Measurements from ENCODE around the gene STK11. TPM values are rescaled to one million over a fixed set of nuclear protein-coding genes. Genes with fewer than 3 reads are reported as not detected.

The STK11 gene
- total RNA-seq, 1 experiment from 2014 or later, result 116 TPM

DNA sequence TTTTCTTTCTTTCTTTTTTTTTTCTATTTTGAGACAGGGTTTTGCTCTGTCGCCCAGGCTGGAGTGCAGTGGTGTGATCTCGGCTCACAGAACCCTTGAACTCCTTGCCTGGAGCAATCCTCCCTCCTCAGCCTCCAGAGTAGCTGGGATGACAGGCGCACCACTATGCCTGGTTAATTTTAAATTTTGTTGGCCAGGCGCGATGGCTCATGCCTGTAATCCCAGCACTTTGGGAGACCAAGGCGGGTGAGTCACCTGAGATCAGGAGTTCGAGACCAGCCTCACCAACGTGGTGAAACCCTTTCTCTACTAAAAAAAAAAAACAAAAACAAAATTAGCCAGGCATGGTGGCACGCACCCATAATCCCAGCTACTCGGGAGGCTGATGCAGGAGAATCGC, 22.9 kb upstream of the STK11 start:
- peak overlapping the region; percentile 72 for H3K27ac ChIP-seq (ENCODE audit: low read length)
- no TSS peak for BruUV-seq (replicated peaks)

DNA sequence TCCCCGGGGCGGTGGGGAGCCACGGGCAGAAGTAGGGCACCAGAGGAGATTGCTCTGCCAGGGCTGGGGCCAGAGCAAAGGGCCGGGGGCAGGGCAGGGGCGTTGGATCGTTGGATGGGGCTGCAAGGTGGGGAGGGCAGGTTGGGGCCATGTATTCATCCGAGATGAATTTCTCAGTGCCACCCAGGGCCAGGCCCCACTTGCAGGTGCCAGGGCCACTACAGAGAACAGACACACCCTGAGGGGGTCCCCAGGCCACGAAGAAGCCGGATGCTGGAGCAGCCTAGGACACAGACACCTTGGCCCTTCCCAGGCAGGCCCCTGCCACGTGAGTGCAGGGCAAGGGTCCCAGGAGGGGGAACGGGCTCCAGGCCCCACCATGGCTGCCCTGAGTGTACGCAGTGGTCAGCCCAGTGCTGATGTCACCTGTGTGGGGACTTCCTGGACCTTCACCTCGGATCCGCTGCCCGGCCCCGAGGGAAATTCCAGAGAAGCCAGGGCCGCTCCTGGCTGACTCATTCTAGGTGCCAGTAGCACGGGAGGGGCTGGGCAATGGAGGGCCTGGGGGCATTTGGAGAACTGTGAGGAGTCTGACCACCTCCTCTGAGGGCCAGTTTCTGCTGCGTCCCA, 21.9 kb upstream of the STK11 start:
- TF ChIP-seq POLR2AphosphoS5 (IDR thresholded peaks at IDR 0.05; ENCODE audit: low read depth, low read length) (peak; percentile 46; the same call in 1 of the 2 replicates), SIN3A (IDR thresholded peaks at IDR 0.05; ENCODE audit: borderline replicate concordance, insufficient read depth, low read depth, low read length) (no peak)
- Histone ChIP-seq H3K9me3 (ENCODE audit: control insufficient read depth, insufficient read depth, low read depth, low read length) (no peaks in the 10 kb centered on the region), H3K4me1 (ENCODE audit: control insufficient read depth, insufficient read depth, low read length) (peaks cover 48% of the 10 kb centered on the region), H3K36me3 (ENCODE audit: control insufficient read depth, insufficient read depth, low read length) (no peaks in the 10 kb centered on the region), H3K27ac (ENCODE audit: low read length) (peak overlapping the region; percentile 72), H3K27me3 (ENCODE audit: control insufficient read depth, insufficient read depth, low read length) (no peaks in the 10 kb centered on the region), H3K4me3 (ENCODE audit: low read depth in 2 of 2, low read length in 2 of 2) (no peak overlapping the region)
- ChIA-PET POLR2A (no interaction called here), CTCF (interaction anchor here (0.5 kb wide), 1 partner anchor 11 kb away, joined by 6 read pairs; no protein-coding TSS in a partner anchor)
- BruUV-seq (replicated peaks), result no TSS peak
- intact Hi-C loops (cut with micrococcal nuclease; ENCODE audit: unreplicated experiment), result no loop called here
- DNase-seq (ENCODE audit: low read depth, low spot score) (no peak), ATAC-seq (peak; percentile 90)
- in situ Hi-C loops (cut with HindIII; ENCODE audit: low pct_unique_long_range_greater_than_20kb, low sequenced_read_pairs), result no loop called here

More for the DNA sequence above, 22.9 kb upstream of the STK11 start:
- CTCF ChIA-PET, result no interaction called here
- ATAC-seq (no peak), DNase-seq (ENCODE audit: low read depth, low spot score) (no peak)
- in situ Hi-C loops (cut with HindIII; ENCODE audit: low pct_unique_long_range_greater_than_20kb, low sequenced_read_pairs), result no loop called here
- POLR2A ChIA-PET, result no interaction called here
- intact Hi-C loops (cut with micrococcal nuclease; ENCODE audit: unreplicated experiment), result no loop called here
- Histone ChIP-seq H3K9me3 (ENCODE audit: control insufficient read depth, insufficient read depth, low read depth, low read length) (no peaks in the 10 kb centered on the region), H3K4me3 (ENCODE audit: low read depth in 2 of 2, low read length in 2 of 2) (no peak overlapping the region), H3K27me3 (ENCODE audit: control insufficient read depth, insufficient read depth, low read length) (no peaks in the 10 kb centered on the region), H3K36me3 (ENCODE audit: control insufficient read depth, insufficient read depth, low read length) (no peaks in the 10 kb centered on the region), H3K4me1 (ENCODE audit: control insufficient read depth, insufficient read depth, low read length) (peaks cover 51% of the 10 kb centered on the region)
- TF ChIP-seq, protein P1, sequence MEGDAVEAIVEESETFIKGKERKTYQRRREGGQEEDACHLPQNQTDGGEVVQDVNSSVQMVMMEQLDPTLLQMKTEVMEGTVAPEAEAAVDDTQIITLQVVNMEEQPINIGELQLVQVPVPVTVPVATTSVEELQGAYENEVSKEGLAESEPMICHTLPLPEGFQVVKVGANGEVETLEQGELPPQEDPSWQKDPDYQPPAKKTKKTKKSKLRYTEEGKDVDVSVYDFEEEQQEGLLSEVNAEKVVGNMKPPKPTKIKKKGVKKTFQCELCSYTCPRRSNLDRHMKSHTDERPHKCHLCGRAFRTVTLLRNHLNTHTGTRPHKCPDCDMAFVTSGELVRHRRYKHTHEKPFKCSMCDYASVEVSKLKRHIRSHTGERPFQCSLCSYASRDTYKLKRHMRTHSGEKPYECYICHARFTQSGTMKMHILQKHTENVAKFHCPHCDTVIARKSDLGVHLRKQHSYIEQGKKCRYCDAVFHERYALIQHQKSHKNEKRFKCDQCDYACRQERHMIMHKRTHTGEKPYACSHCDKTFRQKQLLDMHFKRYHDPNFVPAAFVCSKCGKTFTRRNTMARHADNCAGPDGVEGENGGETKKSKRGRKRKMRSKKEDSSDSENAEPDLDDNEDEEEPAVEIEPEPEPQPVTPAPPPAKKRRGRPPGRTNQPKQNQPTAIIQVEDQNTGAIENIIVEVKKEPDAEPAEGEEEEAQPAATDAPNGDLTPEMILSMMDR (IDR thresholded peaks at IDR 0.05), result no peak
- no peak for TF ChIP-seq POLR2AphosphoS5 (IDR thresholded peaks at IDR 0.05; ENCODE audit: low read depth, low read length)
- TF ChIP-seq, protein P2, sequence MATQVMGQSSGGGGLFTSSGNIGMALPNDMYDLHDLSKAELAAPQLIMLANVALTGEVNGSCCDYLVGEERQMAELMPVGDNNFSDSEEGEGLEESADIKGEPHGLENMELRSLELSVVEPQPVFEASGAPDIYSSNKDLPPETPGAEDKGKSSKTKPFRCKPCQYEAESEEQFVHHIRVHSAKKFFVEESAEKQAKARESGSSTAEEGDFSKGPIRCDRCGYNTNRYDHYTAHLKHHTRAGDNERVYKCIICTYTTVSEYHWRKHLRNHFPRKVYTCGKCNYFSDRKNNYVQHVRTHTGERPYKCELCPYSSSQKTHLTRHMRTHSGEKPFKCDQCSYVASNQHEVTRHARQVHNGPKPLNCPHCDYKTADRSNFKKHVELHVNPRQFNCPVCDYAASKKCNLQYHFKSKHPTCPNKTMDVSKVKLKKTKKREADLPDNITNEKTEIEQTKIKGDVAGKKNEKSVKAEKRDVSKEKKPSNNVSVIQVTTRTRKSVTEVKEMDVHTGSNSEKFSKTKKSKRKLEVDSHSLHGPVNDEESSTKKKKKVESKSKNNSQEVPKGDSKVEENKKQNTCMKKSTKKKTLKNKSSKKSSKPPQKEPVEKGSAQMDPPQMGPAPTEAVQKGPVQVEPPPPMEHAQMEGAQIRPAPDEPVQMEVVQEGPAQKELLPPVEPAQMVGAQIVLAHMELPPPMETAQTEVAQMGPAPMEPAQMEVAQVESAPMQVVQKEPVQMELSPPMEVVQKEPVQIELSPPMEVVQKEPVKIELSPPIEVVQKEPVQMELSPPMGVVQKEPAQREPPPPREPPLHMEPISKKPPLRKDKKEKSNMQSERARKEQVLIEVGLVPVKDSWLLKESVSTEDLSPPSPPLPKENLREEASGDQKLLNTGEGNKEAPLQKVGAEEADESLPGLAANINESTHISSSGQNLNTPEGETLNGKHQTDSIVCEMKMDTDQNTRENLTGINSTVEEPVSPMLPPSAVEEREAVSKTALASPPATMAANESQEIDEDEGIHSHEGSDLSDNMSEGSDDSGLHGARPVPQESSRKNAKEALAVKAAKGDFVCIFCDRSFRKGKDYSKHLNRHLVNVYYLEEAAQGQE (IDR thresholded peaks at IDR 0.05; ENCODE audit: insufficient read depth in 1 of 2, low read depth in 2 of 2, low read length in 1 of 2), result no peak
- TF ChIP-seq SIN3A (IDR thresholded peaks at IDR 0.05; ENCODE audit: borderline replicate concordance, insufficient read depth, low read depth, low read length), result no peak
- TF ChIP-seq TCF7L2 (IDR thresholded peaks at IDR 0.05; ENCODE audit: low read depth, low read length), result no peak

DNA sequence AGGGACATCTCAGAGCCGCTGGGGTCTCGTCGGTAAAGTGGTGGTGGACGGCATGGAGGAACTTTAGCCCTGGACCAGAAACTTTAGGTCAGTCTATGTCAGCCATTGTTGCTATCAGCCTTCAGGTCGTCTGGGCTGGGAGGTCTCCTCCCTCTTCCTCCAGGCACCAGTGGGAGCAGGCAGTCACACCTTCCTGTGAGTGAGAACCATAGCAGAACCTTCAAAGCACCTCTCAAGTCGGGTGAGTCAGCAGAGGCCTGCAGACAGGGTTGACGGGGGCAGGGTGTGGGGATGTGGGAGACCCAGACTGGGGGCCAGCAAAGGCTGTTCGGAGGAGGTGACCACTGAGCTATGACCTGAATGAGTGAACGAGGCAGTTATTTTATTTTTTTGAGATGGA, 16.2 kb upstream of the STK11 start:
- Histone ChIP-seq H3K4me1 (ENCODE audit: control insufficient read depth, insufficient read depth, low read length) (peaks cover 7% of the 10 kb centered on the region), H3K4me3 (ENCODE audit: low read depth in 2 of 2, low read length in 2 of 2) (no peak overlapping the region), H3K27ac (ENCODE audit: low read length) (peak overlapping the region; percentile 69), H3K9me3 (ENCODE audit: control insufficient read depth, insufficient read depth, low read depth, low read length) (no peaks in the 10 kb centered on the region), H3K36me3 (ENCODE audit: control insufficient read depth, insufficient read depth, low read length) (no peaks in the 10 kb centered on the region), H3K27me3 (ENCODE audit: control insufficient read depth, insufficient read depth, low read length) (no peaks in the 10 kb centered on the region)
- in situ Hi-C loops (cut with HindIII; ENCODE audit: low pct_unique_long_range_greater_than_20kb, low sequenced_read_pairs) (no loop called here), intact Hi-C loops (cut with micrococcal nuclease; ENCODE audit: unreplicated experiment) (no loop called here)
- ChIA-PET CTCF (no interaction called here), POLR2A (no interaction called here)
- DNase-seq (ENCODE audit: low read depth, low spot score), result no peak
- peak; percentile 48; the same call in 1 of the 2 replicates for ATAC-seq
- no TSS peak for BruUV-seq (replicated peaks)
- TF ChIP-seq, protein P2 (IDR thresholded peaks at IDR 0.05; ENCODE audit: insufficient read depth in 1 of 2, low read depth in 2 of 2, low read length in 1 of 2), result no peak
- TF ChIP-seq POLR2AphosphoS5 (IDR thresholded peaks at IDR 0.05; ENCODE audit: low read depth, low read length) (no peak), TCF7L2 (IDR thresholded peaks at IDR 0.05; ENCODE audit: low read depth, low read length) (no peak), SIN3A (IDR thresholded peaks at IDR 0.05; ENCODE audit: borderline replicate concordance, insufficient read depth, low read depth, low read length) (no peak)
- TF ChIP-seq, protein P1 (IDR thresholded peaks at IDR 0.05), result no peak
